Fibroblast of lung (primary cell): Measurements from ENCODE around the gene MYL3. TPM values are rescaled to one million over a fixed set of nuclear protein-coding genes. Genes with fewer than 3 reads are reported as not detected.

Experiments
- DNase-seq, 2 donors: peaks; one replicate each; pipeline versions ENCODE4 v3.0.0 to v3.0.0-alpha.2; 2010; ENCODE audit warnings: low read depth in 2 of 2
- H2AFZ ChIP-seq: 2 replicates; pipeline ENCODE4 v1.5.1; 2012; ENCODE audit warnings: low read length, control low read depth, inconsistent platforms
- H3K27ac ChIP-seq: 2 replicates; pipeline ENCODE4 v1.5.1; 2011; ENCODE audit warnings: low read length, control low read depth; ENCODE audit not compliant: insufficient read depth
- H3K27me3 ChIP-seq: 2 replicates; pipeline ENCODE4 v1.5.1; 2011; ENCODE audit warnings: mild to moderate bottlenecking, low read length; ENCODE audit not compliant: control insufficient read depth, insufficient read depth
- H3K36me3 ChIP-seq: 2 replicates; pipeline ENCODE4 v1.5.1; 2011; ENCODE audit warnings: low read length; ENCODE audit not compliant: control insufficient read depth, insufficient read depth
- H3K4me1 ChIP-seq: 2 replicates; pipeline ENCODE4 v1.5.1; 2011; ENCODE audit warnings: low read length; ENCODE audit not compliant: control insufficient read depth, insufficient read depth; ENCODE audit errors: extremely low read depth
- H3K4me2 ChIP-seq: 2 replicates; pipeline ENCODE4 v1.5.1; 2011; ENCODE audit warnings: low read length, control low read depth; ENCODE audit not compliant: insufficient read depth; ENCODE audit errors: extremely low read depth
- H3K4me3 ChIP-seq, 4 experiments: fragments of 200-600 bp in 1 of 4; sonication (generic) in 1 of 4; replicated peaks in 1 of 4; 2 replicates each; pipeline ENCODE4 v1.5.1; 2011 to 2016; ENCODE audit warnings: low read length in 4 of 4, low read depth in 3 of 4, mild to moderate bottlenecking in 3 of 4, control low read depth in 2 of 4, inconsistent platforms in 1 of 4, mixed read lengths in 1 of 4; ENCODE audit not compliant: insufficient read depth in 1 of 4; ENCODE audit errors: control extremely low read depth in 1 of 4
- H3K79me2 ChIP-seq: 2 replicates; pipeline ENCODE4 v1.5.1; 2012; ENCODE audit warnings: mild to moderate bottlenecking, low read length, inconsistent platforms; ENCODE audit not compliant: control insufficient read depth, insufficient read depth
- H3K9ac ChIP-seq: 2 replicates; pipeline ENCODE4 v1.5.1; 2011; ENCODE audit warnings: mild to moderate bottlenecking, low read length, control low read depth; ENCODE audit not compliant: insufficient read depth
- H3K9me3 ChIP-seq: 2 replicates; pipeline ENCODE4 v1.5.1; 2012; ENCODE audit warnings: low read depth, low read length; ENCODE audit not compliant: control insufficient read depth, insufficient read depth
- H4K20me1 ChIP-seq: 2 replicates; pipeline ENCODE4 v1.5.1; 2011; ENCODE audit warnings: low read length; ENCODE audit not compliant: control insufficient read depth, insufficient read depth; ENCODE audit errors: extremely low read depth
- CTCF ChIP-seq, 2 donors: IDR thresholded peaks in 1 of 2; conservative IDR thresholded peaks in 1 of 2; 1 replicate in 1 of 2; 2 replicates in 1 of 2; pipeline ENCODE4 v1.5.1; 2011 to 2012; ENCODE audit warnings: low read length in 2 of 2, control low read depth in 1 of 2, inconsistent platforms in 1 of 2, low read depth in 1 of 2, mild to moderate bottlenecking in 1 of 2
- EZH2 ChIP-seq: IDR thresholded peaks from 2 replicates; pipeline ENCODE4 v1.5.1; 2012; ENCODE audit warnings: low read length, control low read depth, mild to moderate bottlenecking; ENCODE audit errors: missing control alignments
- polyA plus RNA-seq, 2 donors: library from polyadenylated mRNA; depleted of rRNA in 1 of 2; stranded (reverse) in 1 of 2; unstranded in 1 of 2; fragments of >200 nt; gene quantifications; 2 replicates each; pipeline ENCODE4 v1.2.1, GENCODE V29; 2011 to 2012; ENCODE audit warnings: missing spikeins in 1 of 2
- total RNA-seq: library from RNA; depleted of rRNA; stranded (reverse); fragments of >200 nt; gene quantifications from 2 replicates; pipeline ENCODE4 v1.2.1, GENCODE V29; 2014

MYL3 gene
- total and polyA plus RNA-seq, 2 donors (not counting 1 experiment from before 2014, with no cell fraction given): 0.50 to 0.67 TPM

- Histone ChIP-seq H2AFZ (no peak overlapping the region), H3K4me3 (no peak overlapping the region), H4K20me1 (no peaks in the 10 kb centered on the region), H3K36me3 (no peaks in the 10 kb centered on the region), H3K79me2 (no peaks in the 10 kb centered on the region), H3K27ac (no peak overlapping the region), H3K9ac (no peak overlapping the region), H3K4me1 (no peaks in the 10 kb centered on the region), H3K9me3 (no peaks in the 10 kb centered on the region), H3K27me3 (peaks cover 52% of the 10 kb centered on the region), H3K4me2 (no peak overlapping the region)
- DNase-seq: no peak
- TF ChIP-seq EZH2 (peak; percentile 72), CTCF (conservative IDR thresholded peaks at IDR 0.05 in 1 of 2, IDR thresholded peaks at IDR 0.05 in 1 of 2; ENCODE audit: low read depth in 1 of 2, low read length in 2 of 2) (no peak)
Measured at GRCh38 chr3:46880884-46881595, 17.8 kb upstream of the MYL3 start.

GRCh38 chr3:46878781-46879436, 15.7 kb upstream of the MYL3 start:
- Histone ChIP-seq H2AFZ (no peak overlapping the region), H3K4me2 (no peak overlapping the region)

GRCh38 chr3:46877406-46878125, 14.3 kb upstream of the MYL3 start, which contains the start of gene PTH1R:
PTH1R (plus strand) TSS chr3:46877721; CDS start chr3:46883560, 5,839 bp downstream.
- no peak within 1 kb of the TSS for H3K27ac ChIP-seq
- DNase-seq: no peak
- no peaks in the 10 kb centered on the region for H3K9me3 ChIP-seq
- no peak within 1 kb of the TSS for H3K9ac ChIP-seq
- peaks cover 47% of the 10 kb centered on the region for H3K27me3 ChIP-seq
- no peak for TF ChIP-seq EZH2
- no peak for TF ChIP-seq CTCF (conservative IDR thresholded peaks at IDR 0.05 in 1 of 2, IDR thresholded peaks at IDR 0.05 in 1 of 2; ENCODE audit: low read depth in 1 of 2, low read length in 2 of 2)
- no peaks in the 10 kb centered on the region for H4K20me1 ChIP-seq
- no peak within 1 kb of the TSS for H3K4me3 ChIP-seq
- no peaks in the 10 kb centered on the region for H3K4me1 ChIP-seq
- no peaks in the 10 kb centered on the region for H3K36me3 ChIP-seq
- no peaks in the 10 kb centered on the region for H3K79me2 ChIP-seq
- no peak within 1 kb of the TSS for H2AFZ ChIP-seq
- H3K4me2 ChIP-seq: no peak within 1 kb of the TSS

More at GRCh38 chr3:46878781-46879436, 15.7 kb upstream of the MYL3 start:
- Histone ChIP-seq H3K9ac (no peak overlapping the region), H3K4me1 (no peaks in the 10 kb centered on the region), H3K36me3 (no peaks in the 10 kb centered on the region), H3K79me2 (no peaks in the 10 kb centered on the region), H3K27me3 (peaks cover 43% of the 10 kb centered on the region), H3K9me3 (no peaks in the 10 kb centered on the region), H4K20me1 (no peaks in the 10 kb centered on the region), H3K4me3 (no peak overlapping the region), H3K27ac (no peak overlapping the region)
- TF ChIP-seq EZH2: no peak
- DNase-seq: no peak
